K562 (cell line): ENCODE measurements around the gene SPATA13.
"Not testable (repeated sequence)": the region's sequence is repeated elsewhere in the genome, so short reads cannot be mapped to it uniquely, and the experiment has no call there.

Experiments used
- ELF2 ChIP-seq: fragments of 250-450 bp; sonication (Bioruptor Pico); IDR thresholded peaks from 2 replicates; pipeline ENCODE4 v1.5.0; 2021; ENCODE audit warnings: mild to moderate bottlenecking
- ETV1 ChIP-seq: fragments of 450-650 bp; conservative IDR thresholded peaks from 2 replicates; pipeline ENCODE4 v1.6.1; 2016; ENCODE audit warnings: missing genetic modification characterization, control low read depth, low read depth, missing compliant biosample characterization
- FOXP1 ChIP-seq: sonication (generic); formaldehyde crosslinking; IDR thresholded peaks from 2 replicates; pipeline ENCODE4 v1.8.0; 2022; ENCODE audit warnings: mild to moderate bottlenecking, missing genetic modification reagents
- GATA2 ChIP-seq: sonication (generic); formaldehyde crosslinking; IDR thresholded peaks from 2 replicates; pipeline ENCODE4 v1.4.0; 2020; ENCODE audit warnings: mild to moderate bottlenecking, missing genetic modification reagents
- HLTF ChIP-seq: fragments of 450-650 bp; IDR thresholded peaks from 2 replicates; pipeline ENCODE4 v1.6.1; 2016
- MEF2A ChIP-seq: IDR thresholded peaks from 2 replicates; pipeline ENCODE4 v1.6.1; 2011; ENCODE audit warnings: low read depth, mild to moderate bottlenecking, low read length, moderate library complexity; ENCODE audit not compliant: control insufficient read depth
- MTA3 ChIP-seq: fragments of 450-650 bp; formaldehyde crosslinking; IDR thresholded peaks from 2 replicates; pipeline ENCODE4 v1.6.1; 2017; ENCODE audit warnings: mild to moderate bottlenecking, borderline replicate concordance
- NCOA1 ChIP-seq: fragments of 450-650 bp; IDR thresholded peaks from 2 replicates; pipeline ENCODE4 v1.6.1; 2016; ENCODE audit warnings: low read depth
- NCOA6 ChIP-seq: fragments of 450-650 bp; IDR thresholded peaks from 2 replicates; pipeline ENCODE4 v1.6.1; 2017; ENCODE audit warnings: mild to moderate bottlenecking
- TAF1 ChIP-seq: IDR thresholded peaks from 2 replicates; pipeline ENCODE4 v1.6.1; 2011; ENCODE audit warnings: mild to moderate bottlenecking, low read length, moderate library complexity; ENCODE audit not compliant: insufficient read depth, control insufficient read depth, severe bottlenecking; ENCODE audit errors: extremely low read depth

- TF ChIP-seq MEF2A; ELF2 (CRISPR knock-in tag); GATA2 (CRISPR knock-in tag); TAF1; MTA3; ETV1; FOXP1; HLTF; NCOA6; NCOA1: not testable (repeated sequence)
These were observed 38.5 kb upstream of the SPATA13 start for GRCh38 chr13:24122045-24122444.
